SK-N-MC (cell line): Measurements from ENCODE around the gene GPC3.
"Not testable (repeated sequence)": the region's sequence is repeated elsewhere in the genome, so short reads cannot be mapped to it uniquely, and the experiment has no call there.

Source experiments
- DNase-seq: peaks from one replicate; pipeline ENCODE4 v3.0.0-alpha.2; 2011; ENCODE audit warnings: low read depth, low spot score
- H3K27ac ChIP-seq: fragments of 200-600 bp; sonication (generic); 2 replicates; pipeline ENCODE4 v1.5.1; 2016; ENCODE audit warnings: mixed run types
- H3K36me3 ChIP-seq: fragments of 200-600 bp; sonication (generic); 2 replicates; pipeline ENCODE4 v1.6.1; 2017; ENCODE audit warnings: antibody characterized with exemption, low read length, mixed read lengths; ENCODE audit not compliant: insufficient read depth
- H3K4me3 ChIP-seq: fragments of 200-600 bp; sonication (generic); 2 replicates; pipeline ENCODE4 v1.5.1; 2016
- H3K9ac ChIP-seq: fragments of 200-600 bp; sonication (generic); 2 replicates; pipeline ENCODE4 v1.8.0; 2017; ENCODE audit warnings: mixed run types, mixed read lengths; ENCODE audit not compliant: insufficient read length
- H3K9me3 ChIP-seq: fragments of 200-600 bp; sonication (generic); 2 replicates; pipeline ENCODE4 v1.6.1; 2017; ENCODE audit warnings: low read depth, mild to moderate bottlenecking, antibody characterized with exemption, low read length, moderate library complexity, mixed read lengths
- EZH2 ChIP-seq: fragments of 200-600 bp; sonication (generic); IDR thresholded peaks from one replicate; pipeline ENCODE4 v1.6.1; 2017; ENCODE audit warnings: antibody characterized with exemption
- FOXP2 ChIP-seq: optimal IDR thresholded peaks from 2 replicates; pipeline ENCODE3; 2011; ENCODE audit warnings: mild to moderate bottlenecking, moderate library complexity; ENCODE audit not compliant: insufficient read depth; ENCODE audit errors: extremely low read length, control extremely low read depth
- POLR2AphosphoS5 ChIP-seq: IDR thresholded peaks from 2 replicates; pipeline ENCODE4 v1.6.1; 2012; ENCODE audit warnings: mild to moderate bottlenecking, low read depth, low read length, borderline replicate concordance

GPC3 gene

GRCh38 chrX:133747196-133747595 is 238.2 kb downstream of the GPC3 start:
- TF ChIP-seq EZH2, result no peak
- TF ChIP-seq POLR2AphosphoS5, result no peak
- TF ChIP-seq FOXP2, result no peak
- DNase-seq, result no peak
- H3K9me3 ChIP-seq, result no peaks in the 10 kb centered on the region
- H3K27ac ChIP-seq, result no peak overlapping the region
- H3K36me3 ChIP-seq, result no peaks in the 10 kb centered on the region
- H3K4me3 ChIP-seq, result no peak overlapping the region
- H3K9ac ChIP-seq, result no peak overlapping the region

GRCh38 chrX:133746593-133746992 is 238.8 kb downstream of the GPC3 start:
- no peak overlapping the region for H3K27ac ChIP-seq
- no peaks in the 10 kb centered on the region for H3K9me3 ChIP-seq
- TF ChIP-seq POLR2AphosphoS5 (no peak), EZH2 (no peak), FOXP2 (no peak)
- H3K4me3 ChIP-seq, result no peak overlapping the region
- H3K36me3 ChIP-seq, result no peaks in the 10 kb centered on the region
- H3K9ac ChIP-seq, result no peak overlapping the region
- DNase-seq, result no peak

GRCh38 chrX:133745349-133745748 is 240.0 kb downstream of the GPC3 start:
- Histone ChIP-seq H3K36me3 (no peaks in the 10 kb centered on the region), H3K4me3 (no peak overlapping the region), H3K27ac (no peak overlapping the region), H3K9me3 (no peaks in the 10 kb centered on the region), H3K9ac (no peak overlapping the region)
- TF ChIP-seq EZH2 (no peak), FOXP2 (no peak), POLR2AphosphoS5 (no peak)
- DNase-seq, result no peak

- H3K36me3 ChIP-seq, result no peaks in the 10 kb centered on the region
- H3K27ac ChIP-seq, result no peak overlapping the region
- no peak overlapping the region for H3K9ac ChIP-seq
- TF ChIP-seq FOXP2 (no peak), EZH2 (no peak), POLR2AphosphoS5 (no peak)
- H3K4me3 ChIP-seq, result no peak overlapping the region
- H3K9me3 ChIP-seq, result no peaks in the 10 kb centered on the region
- DNase-seq, result no peak
Observed at GRCh38 chrX:133742602-133743305, 242.6 kb downstream of the GPC3 start.

DNA sequence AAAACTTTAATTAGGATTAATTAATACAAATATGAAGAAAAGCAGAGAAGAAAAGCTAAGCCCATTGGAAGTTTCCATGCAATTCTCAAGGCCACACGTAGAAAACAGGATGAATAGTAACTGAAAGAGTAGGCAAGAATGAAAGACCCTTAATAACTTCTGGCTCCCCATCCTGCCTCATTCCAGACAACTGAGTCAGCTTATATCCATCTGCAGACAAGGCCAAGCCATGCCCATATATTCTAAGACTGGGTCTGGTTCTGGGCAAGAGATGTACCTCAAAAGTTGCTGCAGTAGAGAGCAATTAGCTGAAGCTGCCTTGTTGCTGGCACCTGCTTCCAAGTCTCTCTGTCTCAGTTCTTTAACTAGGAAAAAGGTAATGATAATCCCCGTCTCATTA is 244.1 kb downstream of the GPC3 start:
- H3K36me3 ChIP-seq, result no peaks in the 10 kb centered on the region
- H3K27ac ChIP-seq, result no peak overlapping the region
- no peak for DNase-seq

GRCh38 chrX:133726642-133727041 is 258.8 kb downstream of the GPC3 start:
- DNase-seq, result no peak
- no peak overlapping the region for H3K4me3 ChIP-seq
- no peaks in the 10 kb centered on the region for H3K36me3 ChIP-seq
- H3K9ac ChIP-seq, result no peak overlapping the region
- H3K9me3 ChIP-seq, result no peaks in the 10 kb centered on the region
- no peak overlapping the region for H3K27ac ChIP-seq
- TF ChIP-seq FOXP2 (no peak), EZH2 (no peak), POLR2AphosphoS5 (no peak)

More for the DNA sequence above, 244.1 kb downstream of the GPC3 start:
- no peak for TF ChIP-seq EZH2
- no peak overlapping the region for H3K4me3 ChIP-seq
- H3K9me3 ChIP-seq, result no peaks in the 10 kb centered on the region
- H3K9ac ChIP-seq, result no peak overlapping the region

DNA sequence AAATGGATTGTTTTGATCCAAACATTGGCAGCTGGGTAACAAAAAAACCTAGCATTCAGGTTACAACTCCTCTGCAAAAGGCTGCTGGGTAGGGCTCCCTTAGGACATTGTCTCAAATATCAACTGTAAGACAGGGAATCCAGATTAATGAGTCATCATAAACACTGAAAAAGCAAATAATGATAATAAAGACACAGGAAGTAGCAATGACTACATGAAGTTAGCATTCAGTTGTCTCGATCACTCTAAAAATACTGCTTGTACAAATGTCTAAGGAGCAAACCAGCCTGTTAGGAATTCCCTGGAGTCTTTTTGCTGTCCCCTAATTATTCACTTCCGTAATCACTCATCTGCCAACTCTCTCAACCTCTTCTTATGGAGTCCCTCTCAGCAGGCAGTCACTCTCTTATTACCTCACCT is 259.2 kb downstream of the GPC3 start:
- DNase-seq, result no peak
- no peak for TF ChIP-seq POLR2AphosphoS5
- TF ChIP-seq EZH2, result no peak
- TF ChIP-seq FOXP2, result no peak
- no peak overlapping the region for H3K4me3 ChIP-seq
- H3K9me3 ChIP-seq, result no peaks in the 10 kb centered on the region
- no peak overlapping the region for H3K27ac ChIP-seq
- H3K9ac ChIP-seq, result no peak overlapping the region
- no peaks in the 10 kb centered on the region for H3K36me3 ChIP-seq

DNA sequence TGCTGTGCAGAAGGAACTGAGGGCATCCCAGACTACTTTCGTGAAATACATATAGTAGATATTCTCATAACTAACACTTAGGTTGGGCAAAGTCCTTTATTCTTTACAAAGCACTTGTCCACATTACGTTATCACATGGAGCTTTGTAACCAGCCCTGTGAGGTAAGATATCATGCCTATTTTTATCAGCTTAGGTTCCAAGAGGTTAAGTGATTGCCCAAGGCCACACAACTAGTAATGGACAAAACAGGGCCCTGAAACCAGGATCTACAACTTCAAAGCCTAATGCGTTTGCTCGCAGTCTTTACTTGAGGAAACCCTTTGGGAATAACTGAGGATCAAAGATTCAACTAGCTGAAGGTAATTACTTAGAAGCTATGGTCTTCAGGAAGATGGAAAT is 261.5 kb downstream of the GPC3 start:
- no peak for DNase-seq
- Histone ChIP-seq H3K9ac (no peak overlapping the region), H3K4me3 (no peak overlapping the region), H3K27ac (no peak overlapping the region), H3K9me3 (no peaks in the 10 kb centered on the region), H3K36me3 (no peaks in the 10 kb centered on the region)
- TF ChIP-seq FOXP2, result no peak
- no peak for TF ChIP-seq EZH2
- no peak for TF ChIP-seq POLR2AphosphoS5

- TF ChIP-seq EZH2 (no peak), FOXP2 (no peak), POLR2AphosphoS5 (no peak)
- Histone ChIP-seq H3K9ac (no peak overlapping the region), H3K36me3 (no peaks in the 10 kb centered on the region), H3K27ac (no peak overlapping the region), H3K4me3 (no peak overlapping the region), H3K9me3 (no peaks in the 10 kb centered on the region)
- no peak for DNase-seq
Observed at GRCh38 chrX:133722756-133723155, 262.6 kb downstream of the GPC3 start.

GRCh38 chrX:133720269-133720668 is 265.1 kb downstream of the GPC3 start:
- H3K9me3 ChIP-seq, H3K4me3 ChIP-seq, H3K36me3 ChIP-seq, H3K27ac ChIP-seq, DNase-seq, H3K9ac ChIP-seq: not testable (repeated sequence)
